ENCODE data around the gene SLC43A2.

DNA sequence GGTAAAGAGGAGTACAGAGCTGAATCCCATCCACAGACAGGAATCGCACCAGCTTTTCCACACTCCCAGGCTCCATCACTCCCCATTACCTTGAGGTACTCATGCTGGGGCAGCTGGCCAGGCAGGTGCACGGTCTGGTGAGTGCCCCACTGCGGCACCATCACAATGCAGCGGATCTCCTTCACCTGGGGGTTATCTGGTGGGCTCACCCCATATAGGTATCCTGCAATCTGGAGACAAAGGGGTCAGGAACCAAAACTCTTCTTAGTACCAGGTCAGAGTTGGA is 22.9 kb upstream of the SLC43A2 start:
- TF ChIP-seq EZH2 (IDR thresholded peaks at IDR 0.05; ENCODE audit: borderline replicate concordance, low read depth, low read length, severe bottlenecking): no peak
- TF ChIP-seq, protein P1, sequence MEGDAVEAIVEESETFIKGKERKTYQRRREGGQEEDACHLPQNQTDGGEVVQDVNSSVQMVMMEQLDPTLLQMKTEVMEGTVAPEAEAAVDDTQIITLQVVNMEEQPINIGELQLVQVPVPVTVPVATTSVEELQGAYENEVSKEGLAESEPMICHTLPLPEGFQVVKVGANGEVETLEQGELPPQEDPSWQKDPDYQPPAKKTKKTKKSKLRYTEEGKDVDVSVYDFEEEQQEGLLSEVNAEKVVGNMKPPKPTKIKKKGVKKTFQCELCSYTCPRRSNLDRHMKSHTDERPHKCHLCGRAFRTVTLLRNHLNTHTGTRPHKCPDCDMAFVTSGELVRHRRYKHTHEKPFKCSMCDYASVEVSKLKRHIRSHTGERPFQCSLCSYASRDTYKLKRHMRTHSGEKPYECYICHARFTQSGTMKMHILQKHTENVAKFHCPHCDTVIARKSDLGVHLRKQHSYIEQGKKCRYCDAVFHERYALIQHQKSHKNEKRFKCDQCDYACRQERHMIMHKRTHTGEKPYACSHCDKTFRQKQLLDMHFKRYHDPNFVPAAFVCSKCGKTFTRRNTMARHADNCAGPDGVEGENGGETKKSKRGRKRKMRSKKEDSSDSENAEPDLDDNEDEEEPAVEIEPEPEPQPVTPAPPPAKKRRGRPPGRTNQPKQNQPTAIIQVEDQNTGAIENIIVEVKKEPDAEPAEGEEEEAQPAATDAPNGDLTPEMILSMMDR (IDR thresholded peaks at IDR 0.05; ENCODE audit: borderline replicate concordance, extremely low read depth, low read length, poor library complexity, severe bottlenecking): no peak

Data from DND-41 (cell line).